H1 (cell line): ENCODE results near the gene BSN.
"Not testable (repeated sequence)": the region's sequence is repeated elsewhere in the genome, so short reads cannot be mapped to it uniquely, and the experiment has no call there.

Experiments used
- ATF3 ChIP-seq: IDR thresholded peaks from 2 replicates; pipeline ENCODE4 v1.6.1; 2011; ENCODE audit warnings: low read depth, mild to moderate bottlenecking, low read length; ENCODE audit not compliant: insufficient read depth
- CBX5 ChIP-seq: fragments of 300-800, 300-1000 bp; sonication (generic); IDR thresholded peaks from 2 replicates; pipeline ENCODE4 v1.7.1; 2016; ENCODE audit warnings: antibody characterized with exemption, low read length, low read depth
- CEBPB ChIP-seq: IDR thresholded peaks from 2 replicates; pipeline ENCODE4 v1.6.1; 2012; ENCODE audit warnings: low read depth, low read length
- CHD2 ChIP-seq: IDR thresholded peaks from 2 replicates; pipeline ENCODE4 v1.6.1; 2012; ENCODE audit warnings: low read length, improper control_type of control experiment
- CTCF ChIP-seq, 3 experiments: IDR thresholded peaks; 1 replicate in 2 of 3; 2 replicates in 1 of 3; pipeline versions ENCODE4 v1.5.1 to v1.6.1; 2011; ENCODE audit warnings: low read length in 3 of 3, mild to moderate bottlenecking in 3 of 3, inconsistent platforms in 2 of 3, low read depth in 1 of 3, moderate library complexity in 1 of 3; ENCODE audit not compliant: insufficient read depth in 1 of 3; ENCODE audit errors: control extremely low read depth in 1 of 3
- EZH2 ChIP-seq: fragments of 200-600 bp; sonication (generic); IDR thresholded peaks from 2 replicates; pipeline ENCODE4 v1.7.1; 2012; ENCODE audit warnings: low read depth, mild to moderate bottlenecking, moderate library complexity, low read length, inconsistent platforms; ENCODE audit not compliant: severe bottlenecking
- NRF1 ChIP-seq: IDR thresholded peaks from 2 replicates; pipeline ENCODE4 v1.6.1; 2011; ENCODE audit warnings: mild to moderate bottlenecking, low read depth, low read length, improper control_type of control experiment
- POLR2A ChIP-seq, 2 experiments: IDR thresholded peaks; 1 replicate in 1 of 2; 2 replicates in 1 of 2; pipeline ENCODE4 v1.6.1; 2011; ENCODE audit warnings: low read depth in 2 of 2, low read length in 2 of 2, mild to moderate bottlenecking in 2 of 2; ENCODE audit errors: control extremely low read depth in 1 of 2
- RAD21 ChIP-seq, 2 experiments: IDR thresholded peaks in 1 of 2; conservative IDR thresholded peaks in 1 of 2; 2 replicates each; pipeline ENCODE4 v1.6.1; 2011; ENCODE audit warnings: low read depth in 2 of 2, low read length in 2 of 2, improper control_type of control experiment in 1 of 2, inconsistent platforms in 1 of 2, mild to moderate bottlenecking in 1 of 2, moderate library complexity in 1 of 2
- RXRA ChIP-seq: IDR thresholded peaks from 2 replicates; pipeline ENCODE4 v1.6.1; 2011; ENCODE audit warnings: low read depth, mild to moderate bottlenecking, low read length, moderate library complexity; ENCODE audit not compliant: insufficient read depth
- USF2 ChIP-seq: IDR thresholded peaks from 2 replicates; pipeline ENCODE4 v1.6.1; 2011; ENCODE audit warnings: low read length, improper control_type of control experiment
- TF ChIP-seq, protein P1 (sequence below): IDR thresholded peaks from 2 replicates; pipeline ENCODE4 v1.6.1; 2012; ENCODE audit warnings: inconsistent platforms

DNA sequence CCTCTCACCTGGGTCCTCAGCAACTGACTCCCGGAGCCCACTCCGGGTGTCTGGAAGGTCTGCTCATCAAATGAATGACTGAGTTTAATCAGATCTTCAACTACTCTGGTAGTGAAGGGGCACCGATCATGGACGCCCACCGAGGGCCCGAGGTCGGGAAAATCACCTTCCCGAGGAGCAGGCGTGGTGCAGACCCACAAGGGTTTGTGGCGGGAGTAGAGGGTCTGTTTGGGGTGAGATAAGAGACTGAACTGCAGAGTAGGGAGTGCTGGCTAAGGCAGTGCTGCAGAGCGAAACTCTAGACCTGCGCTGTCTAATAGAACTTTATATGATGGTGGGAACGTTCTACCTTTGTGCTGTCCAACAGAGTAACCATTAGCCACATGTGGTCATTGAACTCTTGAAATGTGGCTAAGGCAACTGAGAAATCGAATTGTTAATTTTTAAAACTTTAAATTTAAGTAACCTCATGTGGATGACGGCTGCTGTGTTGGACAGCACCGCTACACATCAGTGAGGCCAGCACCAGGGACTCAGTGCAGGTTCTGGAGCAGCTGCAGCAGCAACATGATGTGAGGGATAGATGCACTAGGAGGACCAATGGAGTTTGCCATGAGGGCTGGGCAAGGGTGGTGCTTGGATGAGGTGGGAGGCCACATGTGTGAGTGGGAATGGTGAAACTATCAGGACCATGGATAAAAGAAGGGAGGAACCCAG lies 135.8 kb downstream of the BSN start:
- TF ChIP-seq CEBPB; EZH2; ATF3; CTCF (IDR thresholded peaks at IDR 0.05; ENCODE audit: control extremely low read depth in 1 of 3, insufficient read depth in 1 of 3, low read depth in 1 of 3, low read length in 3 of 3); RAD21 (IDR thresholded peaks at IDR 0.05 in 1 of 2, conservative IDR thresholded peaks at IDR 0.05 in 1 of 2; ENCODE audit: low read depth in 2 of 2, low read length in 2 of 2); CBX5; CHD2; NRF1; USF2; POLR2A (IDR thresholded peaks at IDR 0.05; ENCODE audit: control extremely low read depth in 1 of 2, low read depth in 2 of 2, low read length in 2 of 2); RXRA: not testable (repeated sequence)
- TF ChIP-seq, protein P1, sequence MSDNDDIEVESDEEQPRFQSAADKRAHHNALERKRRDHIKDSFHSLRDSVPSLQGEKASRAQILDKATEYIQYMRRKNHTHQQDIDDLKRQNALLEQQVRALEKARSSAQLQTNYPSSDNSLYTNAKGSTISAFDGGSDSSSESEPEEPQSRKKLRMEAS, result not testable (repeated sequence)
